Embryonic facial prominence (tissue), 1 donor: ENCODE data around the gene TUBGCP4.

Experiments
- DNase-seq: peaks from one replicate; pipeline ENCODE4 v3.0.0-alpha.2; 2016; ENCODE audit errors: extremely low spot score

Gene TUBGCP4

GRCh38 chr15:43403616-43404015 lies 32.7 kb downstream of the TUBGCP4 start:
- no peak for DNase-seq

GRCh38 chr15:43404130-43404529 lies 33.2 kb downstream of the TUBGCP4 start:
- DNase-seq, result no peak

- no peak for DNase-seq
Measured at GRCh38 chr15:43406189-43406588, 35.3 kb downstream of the TUBGCP4 start.

- no peak for DNase-seq
Measured at GRCh38 chr15:43406808-43407207, 35.9 kb downstream of the TUBGCP4 start.

GRCh38 chr15:43408789-43409188 lies 37.9 kb downstream of the TUBGCP4 start:
- DNase-seq, result no peak

GRCh38 chr15:43410572-43411214 lies 39.8 kb downstream of the TUBGCP4 start:
- DNase-seq, result no peak

- no peak for DNase-seq
Measured at GRCh38 chr15:43412096-43412495, 41.2 kb downstream of the TUBGCP4 start.

GRCh38 chr15:43414196-43414595 lies 43.3 kb downstream of the TUBGCP4 start:
- no peak for DNase-seq

GRCh38 chr15:43420435-43420834 lies 49.5 kb downstream of the TUBGCP4 start:
- no peak for DNase-seq

- DNase-seq, result no peak
Measured at GRCh38 chr15:43420876-43421275, 50.0 kb downstream of the TUBGCP4 start.

- DNase-seq, result no peak
Measured at GRCh38 chr15:43423793-43424192, 52.9 kb downstream of the TUBGCP4 start.

- no peak for DNase-seq
Measured at GRCh38 chr15:43429687-43430086, 58.8 kb downstream of the TUBGCP4 start.

GRCh38 chr15:43433165-43433564 lies 62.3 kb downstream of the TUBGCP4 start:
- DNase-seq, result no peak

GRCh38 chr15:43433661-43434303 lies 62.9 kb downstream of the TUBGCP4 start:
- DNase-seq, result no peak

GRCh38 chr15:43434446-43434845 lies 63.5 kb downstream of the TUBGCP4 start:
- DNase-seq, result no peak

- DNase-seq, result no peak
Measured at GRCh38 chr15:43436395-43436794, 65.5 kb downstream of the TUBGCP4 start.

GRCh38 chr15:43439268-43439667 lies 68.4 kb downstream of the TUBGCP4 start:
- no peak for DNase-seq

GRCh38 chr15:43440721-43441281 lies 69.9 kb downstream of the TUBGCP4 start:
- no peak for DNase-seq

- no peak for DNase-seq
Measured at GRCh38 chr15:43441316-43441715, 70.4 kb downstream of the TUBGCP4 start.

- no peak for DNase-seq
Measured at GRCh38 chr15:43446344-43446743, 75.4 kb downstream of the TUBGCP4 start.

- no peak for DNase-seq
Measured at GRCh38 chr15:43449981-43450380, 79.1 kb downstream of the TUBGCP4 start.
